Measurements from ENCODE around the gene PLA2G2A.

GRCh38 chr1:19973616-19974015 lies 5.8 kb downstream of the PLA2G2A start:
- TF ChIP-seq CTCF (IDR thresholded peaks at IDR 0.05) (no peak), POLR2A (IDR thresholded peaks at IDR 0.05) (no peak), EP300 (IDR thresholded peaks at IDR 0.05) (no peak)
